CD4-positive, alpha-beta T cell treated with Interleukin-2 at 100 ng/mL for 4 hours (primary cell): ENCODE measurements around the gene MEF2C.

Source experiments
- DNase-seq: peaks from one replicate; pipeline ENCODE4 v3.0.0-alpha.2; 2020; ENCODE audit warnings: low spot score

MEF2C gene

GRCh38 chr5:88716101-88716500, 166.9 kb downstream of the MEF2C start:
- no peak for DNase-seq

DNA sequence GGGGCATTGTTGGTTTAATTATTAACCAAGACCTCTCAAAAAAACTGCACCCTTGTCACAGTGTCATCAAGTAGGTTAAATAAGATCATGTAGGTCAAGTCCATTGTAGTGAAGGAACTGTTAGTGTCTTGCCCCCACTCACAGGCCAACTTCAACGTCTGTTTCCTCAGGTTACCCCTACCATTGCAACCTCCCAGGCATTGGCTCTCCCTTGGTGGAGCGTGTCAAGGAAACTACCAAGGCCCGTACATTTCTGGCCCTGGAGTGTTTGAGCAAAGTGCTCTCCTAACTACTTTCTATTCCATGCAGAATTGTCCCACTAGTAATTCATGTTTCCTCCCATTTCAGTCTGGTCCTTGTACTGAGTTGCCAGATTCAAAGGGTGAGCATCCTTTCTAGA, 167.5 kb downstream of the MEF2C start:
- no peak for DNase-seq

- no peak for DNase-seq
Observed at GRCh38 chr5:88713818-88714217, 169.2 kb downstream of the MEF2C start.

DNA sequence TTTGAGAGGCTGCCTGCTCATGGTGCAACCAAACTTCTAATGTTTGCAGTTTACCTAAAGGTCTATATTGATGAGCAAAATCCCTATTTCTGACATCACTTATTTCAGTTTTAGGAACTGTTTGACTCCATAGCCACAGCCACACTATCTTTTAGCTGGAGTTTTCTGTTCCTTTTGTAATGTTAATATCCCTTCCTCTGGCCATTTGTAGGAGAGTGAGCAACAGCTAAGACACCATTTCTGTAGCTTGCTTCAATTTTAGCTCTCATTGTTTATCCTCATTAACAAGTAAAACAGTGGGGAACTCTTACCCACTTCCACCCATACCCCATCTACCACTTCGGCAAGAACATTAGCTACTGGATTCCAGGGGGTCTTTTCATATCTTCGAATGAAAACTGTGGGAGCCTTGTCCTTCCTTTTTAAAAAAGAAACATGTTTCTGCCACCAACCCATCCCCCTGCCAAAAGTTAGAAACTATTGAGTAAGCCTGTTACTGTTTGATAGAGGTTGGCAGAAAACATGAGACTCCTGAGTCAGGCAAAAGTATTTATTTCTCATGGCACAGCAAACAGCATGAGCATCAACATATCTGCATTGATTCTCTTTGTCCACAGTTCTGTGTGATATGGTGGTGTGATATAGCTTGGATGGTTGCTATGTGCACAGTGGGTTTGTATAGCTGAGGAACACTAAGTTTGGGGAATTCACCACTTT, 174.1 kb downstream of the MEF2C start:
- no peak for DNase-seq

GRCh38 chr5:88708021-88708420, 175.0 kb downstream of the MEF2C start:
- no peak for DNase-seq

GRCh38 chr5:88707216-88707965, 175.6 kb downstream of the MEF2C start:
- DNase-seq, result no peak

- DNase-seq, result no peak
Observed at GRCh38 chr5:88702332-88702731, 180.7 kb downstream of the MEF2C start.

DNA sequence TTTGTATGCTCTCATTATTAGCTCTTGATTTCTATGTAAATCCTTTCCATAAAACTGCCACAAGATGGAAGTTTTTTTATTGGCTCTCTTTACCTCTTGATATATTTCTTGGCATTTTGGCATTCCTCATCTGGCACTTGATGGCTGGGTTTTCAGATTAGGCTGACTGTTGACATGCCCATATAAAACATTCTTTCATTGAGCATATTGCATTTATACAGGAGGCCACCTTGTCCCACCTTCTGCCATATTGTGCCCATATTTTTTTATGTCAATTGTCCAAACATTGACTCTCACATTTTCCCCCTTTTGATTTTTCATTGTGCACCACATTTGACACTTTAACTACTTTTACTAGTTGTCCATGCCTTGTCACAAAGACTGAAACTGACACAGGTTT, 182.9 kb downstream of the MEF2C start:
- DNase-seq, result no peak

- no peak for DNase-seq
Observed at GRCh38 chr5:88698290-88698689, 184.7 kb downstream of the MEF2C start.

GRCh38 chr5:88696466-88696865, 186.5 kb downstream of the MEF2C start:
- DNase-seq, result no peak

DNA sequence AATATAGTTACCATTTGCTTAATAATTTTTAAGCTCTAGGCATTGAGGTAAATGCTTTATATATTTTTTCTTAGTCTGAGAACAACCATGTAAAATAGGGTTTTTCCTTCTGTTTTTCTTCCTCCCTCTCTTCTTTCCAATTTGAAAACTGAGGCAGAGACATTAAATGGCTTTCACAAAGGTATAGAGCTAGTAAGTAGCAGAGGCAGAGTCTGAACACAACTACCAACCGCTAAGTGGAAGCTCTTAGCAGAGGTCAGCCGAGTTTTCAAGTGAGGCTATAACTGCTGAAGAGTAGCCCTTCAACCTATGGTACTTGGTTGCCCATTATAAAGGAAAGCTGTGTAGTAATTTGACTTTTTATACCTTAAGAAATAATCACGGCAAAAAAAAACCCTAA, 187.1 kb downstream of the MEF2C start:
- DNase-seq, result no peak

GRCh38 chr5:88695232-88695631, 187.8 kb downstream of the MEF2C start:
- no peak for DNase-seq

DNA sequence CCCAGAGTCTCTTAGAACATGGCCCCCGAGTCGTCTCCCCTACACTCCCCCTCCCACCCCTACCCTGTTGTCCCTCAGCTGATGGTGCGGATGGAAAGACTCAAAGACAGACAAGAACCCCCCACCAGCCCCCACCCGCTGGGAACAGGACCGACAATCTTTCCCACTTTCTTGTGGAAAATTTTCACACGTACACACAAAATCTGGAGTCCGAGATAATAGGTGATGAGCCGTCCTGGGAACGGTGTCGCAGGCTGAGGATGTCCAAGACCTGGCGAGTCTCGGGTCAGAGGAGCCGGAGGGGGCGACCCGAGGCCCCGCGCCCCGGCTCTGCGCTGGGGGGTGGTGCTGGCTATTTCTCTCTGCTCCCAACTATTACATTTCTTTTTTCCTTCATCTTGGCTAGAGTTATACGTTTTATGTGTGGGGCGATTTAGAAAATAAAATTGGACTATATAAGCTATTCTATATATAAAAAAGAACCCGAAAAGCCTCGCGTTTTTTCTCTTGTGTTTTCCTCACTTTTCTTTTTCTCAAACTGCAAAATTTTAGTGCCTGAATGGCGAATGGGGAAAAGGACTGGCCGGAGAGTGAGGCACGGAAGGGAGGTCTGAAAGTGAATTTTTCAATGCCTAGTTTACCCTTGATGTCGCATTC, 188.8 kb downstream of the MEF2C start:
- no peak for DNase-seq

DNA sequence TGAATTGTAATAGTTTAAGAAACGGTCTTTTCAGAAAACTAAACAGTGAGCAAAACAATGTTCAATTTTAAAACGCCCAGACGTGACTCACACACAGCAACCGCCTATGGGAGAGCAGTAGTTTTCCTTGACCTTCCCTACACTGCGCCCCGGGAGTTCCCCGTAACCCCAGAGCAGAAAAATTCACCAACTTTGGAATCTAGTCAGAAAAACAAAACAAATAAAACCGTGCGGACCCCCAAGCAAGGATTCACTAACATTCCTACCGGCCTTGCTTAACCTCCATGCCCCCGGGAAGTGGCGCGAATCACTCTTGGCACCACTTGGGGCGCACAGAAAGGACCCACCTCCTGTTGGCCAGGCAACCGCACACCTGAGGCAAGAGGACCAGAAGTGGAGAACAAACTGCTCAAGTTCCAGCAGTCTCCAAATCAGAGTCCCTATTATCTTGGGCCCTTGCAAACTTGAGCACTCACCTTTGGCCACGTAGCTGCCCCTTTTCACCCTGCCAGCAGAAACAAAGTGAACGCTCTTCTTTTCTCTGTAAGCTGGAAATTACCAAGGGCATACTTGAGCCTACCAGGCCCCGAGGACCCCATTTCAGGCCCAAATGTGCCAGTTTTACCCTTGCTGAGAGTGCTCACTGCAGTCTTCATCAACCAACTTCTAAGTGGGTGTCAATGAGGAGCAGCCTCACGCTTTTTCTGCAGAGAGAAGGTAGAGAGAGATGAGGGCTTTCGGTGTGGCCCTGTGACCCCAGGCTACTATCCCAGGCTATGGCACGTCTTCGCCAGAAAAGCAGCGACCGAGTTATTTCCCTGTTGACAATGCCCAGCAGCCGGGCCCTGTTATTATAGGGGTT, 189.7 kb downstream of the MEF2C start:
- no peak for DNase-seq

GRCh38 chr5:88691945-88692868, 190.8 kb downstream of the MEF2C start:
- no peak for DNase-seq

DNA sequence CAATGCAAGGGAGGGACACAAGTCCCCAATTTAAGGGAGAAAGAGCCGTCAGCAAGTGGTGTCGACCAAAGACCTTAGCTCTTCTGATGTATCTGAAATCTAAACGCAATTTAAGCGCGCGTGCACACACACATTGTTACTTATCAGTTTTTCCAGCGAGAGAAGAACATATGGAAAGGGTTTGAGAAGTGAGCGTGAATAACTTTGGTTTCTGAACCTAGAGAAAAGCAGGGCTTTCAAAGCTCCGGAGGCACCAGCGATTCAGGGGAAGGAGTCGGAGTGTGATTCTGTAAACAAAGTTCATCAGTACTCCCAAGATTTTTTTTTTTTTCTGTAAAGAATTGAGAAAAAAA, 191.8 kb downstream of the MEF2C start:
- DNase-seq, result no peak

GRCh38 chr5:88690409-88691229, 192.4 kb downstream of the MEF2C start:
- DNase-seq, result peak; percentile 66

DNA sequence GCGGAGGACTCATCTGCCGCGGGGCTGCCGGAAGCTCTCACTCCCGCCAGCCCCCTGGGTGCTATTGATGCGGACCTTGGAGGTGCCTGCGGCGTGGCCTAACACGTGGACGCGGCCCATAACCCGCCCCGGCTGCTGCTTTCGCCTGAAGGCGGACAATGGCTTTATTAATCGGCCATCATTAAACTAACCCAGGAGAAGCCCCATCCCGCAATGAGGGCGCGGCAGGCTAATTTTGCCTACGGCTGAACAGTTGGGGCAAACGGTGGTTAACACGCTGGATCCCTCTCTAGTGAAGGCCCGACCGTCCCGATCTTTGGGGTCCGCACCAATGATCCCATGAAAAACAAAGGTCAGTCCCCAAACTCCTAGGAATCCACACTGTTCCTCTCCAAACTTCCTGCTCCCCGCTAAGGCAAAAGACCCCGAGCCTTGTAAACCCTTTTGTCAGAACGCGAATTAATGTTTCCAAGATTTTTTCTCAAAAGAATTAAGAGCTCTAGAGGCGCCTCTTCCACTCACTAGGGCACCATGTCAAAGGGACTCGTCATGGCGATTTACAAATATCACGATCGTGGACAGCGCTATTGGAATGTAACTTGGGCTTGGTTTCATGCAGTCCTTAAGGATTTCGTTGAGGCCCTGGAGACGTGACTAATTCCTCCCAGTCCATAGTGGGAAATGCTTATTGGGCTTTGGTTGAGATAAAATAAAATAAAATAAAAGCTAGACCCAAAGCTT, 193.1 kb downstream of the MEF2C start:
- no peak for DNase-seq

DNA sequence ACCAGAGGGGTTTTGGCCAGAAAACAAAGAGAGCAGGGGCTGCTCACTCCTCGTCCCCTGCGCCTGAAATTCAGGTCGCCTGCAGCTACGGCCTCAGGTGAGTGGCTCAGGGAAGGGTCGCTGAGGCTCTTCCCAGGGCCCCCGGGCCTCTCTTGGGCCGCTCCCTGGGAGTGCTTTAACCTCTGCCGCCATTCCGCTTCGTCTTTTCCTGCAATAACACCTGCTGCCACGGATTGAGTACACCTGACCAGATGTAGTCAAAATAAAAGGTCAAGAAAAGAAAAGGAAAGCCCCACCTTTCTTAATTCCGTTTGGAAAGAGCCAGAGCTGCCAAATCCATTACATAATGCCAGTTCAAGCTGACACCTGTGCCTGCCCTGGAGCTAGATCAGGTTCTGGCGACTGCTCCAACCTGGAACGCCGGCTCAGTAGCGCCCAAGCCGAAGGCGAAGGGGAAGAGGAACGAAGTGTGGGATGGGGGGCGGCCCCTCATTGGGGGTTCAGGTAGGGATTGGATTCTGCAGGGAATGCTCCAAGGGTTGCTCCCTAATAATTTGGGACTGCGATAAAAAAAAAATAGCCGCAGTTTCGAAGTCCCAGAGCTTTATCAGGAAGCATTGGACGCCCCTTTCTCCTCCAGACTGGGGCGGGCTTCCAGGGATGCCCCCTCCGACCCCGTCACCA, 193.9 kb downstream of the MEF2C start:
- DNase-seq, result no peak
